Inferior parietal cortex (tissue), 1 donor: ENCODE measurements around the gene ANO6.

Source experiments
- DNase-seq: peaks from one replicate; pipeline ENCODE4 v3.0.0-alpha.2; 2016; ENCODE audit errors: extremely low spot score

Gene ANO6

DNA sequence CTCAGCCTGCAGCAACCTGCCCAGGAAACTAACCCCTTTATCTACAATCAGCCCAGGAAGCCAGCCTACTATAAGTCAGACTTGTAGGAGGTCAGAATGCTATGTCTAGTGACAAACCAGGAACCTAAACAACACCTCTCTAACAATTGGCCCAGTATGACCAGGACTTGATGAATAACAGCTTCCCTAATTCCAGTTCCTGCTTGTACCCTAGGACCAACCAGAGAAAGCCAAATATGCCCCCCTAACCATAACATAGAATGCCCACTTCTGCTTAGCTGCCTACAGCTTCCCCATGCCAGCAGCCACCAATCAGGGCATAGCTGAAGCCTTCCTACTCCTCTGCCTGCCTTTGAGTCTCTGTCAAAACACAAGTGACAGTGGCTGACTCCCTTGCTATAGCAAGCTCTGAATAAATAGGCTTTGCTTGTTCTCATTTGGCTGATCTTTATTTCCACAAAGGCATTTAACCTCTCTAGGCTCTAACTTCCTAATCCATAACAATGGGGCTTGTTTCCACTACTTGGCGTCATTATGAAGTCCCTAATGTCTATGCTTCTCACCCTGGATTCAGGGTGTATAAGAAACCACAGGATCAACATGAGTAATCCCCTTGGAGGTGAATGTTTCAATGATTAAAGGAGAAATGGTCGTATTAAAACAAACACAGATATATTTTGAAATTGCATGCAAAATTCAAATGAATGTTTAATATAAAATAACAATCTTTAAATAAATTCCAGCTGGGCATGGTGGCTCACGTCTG is 220.2 kb downstream of the ANO6 start:
- no peak for DNase-seq

DNA sequence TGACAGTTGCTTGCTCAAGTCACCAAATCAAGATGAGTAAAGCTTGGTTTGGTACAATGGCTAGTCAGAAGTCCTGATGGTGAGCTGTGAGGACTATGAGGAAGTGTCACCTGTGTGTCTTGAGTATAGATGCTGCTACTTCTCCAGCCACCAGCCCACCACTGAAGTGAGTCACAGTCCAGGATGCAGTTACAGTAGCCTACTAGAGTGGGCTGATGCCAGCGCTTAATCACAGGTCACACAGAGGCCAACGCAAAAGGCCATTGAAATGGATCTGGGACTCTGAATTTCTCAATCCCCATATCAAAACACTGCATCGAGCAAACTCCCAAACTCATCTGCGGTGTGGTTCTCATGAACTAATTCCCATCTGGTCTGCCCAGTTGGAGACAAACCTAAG is 223.1 kb downstream of the ANO6 start:
- no peak for DNase-seq

DNA sequence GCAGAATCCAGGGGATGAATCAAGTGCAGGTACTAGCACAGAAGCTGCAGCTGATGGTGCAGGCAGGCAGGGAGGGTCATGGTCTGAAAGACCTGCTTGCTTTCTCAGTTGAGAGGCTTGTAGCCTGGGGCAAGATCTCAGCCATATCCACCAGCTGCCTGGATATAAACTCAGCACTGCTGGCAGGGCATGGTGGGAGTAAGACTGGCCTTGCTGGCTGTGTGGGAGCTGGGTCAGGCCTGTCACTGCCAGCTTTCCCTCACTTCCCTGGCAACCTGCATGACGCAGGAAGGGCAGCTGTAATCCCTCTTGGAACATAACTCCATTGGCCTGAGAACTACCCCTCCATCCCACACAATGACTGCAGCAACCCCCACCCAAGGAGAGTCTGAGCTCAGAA is 230.1 kb downstream of the ANO6 start:
- no peak for DNase-seq

GRCh38 chr12:45458238-45458637 is 242.3 kb downstream of the ANO6 start:
- DNase-seq = no peak

GRCh38 chr12:45458854-45459807 is 243.2 kb downstream of the ANO6 start:
- no peak for DNase-seq

DNA sequence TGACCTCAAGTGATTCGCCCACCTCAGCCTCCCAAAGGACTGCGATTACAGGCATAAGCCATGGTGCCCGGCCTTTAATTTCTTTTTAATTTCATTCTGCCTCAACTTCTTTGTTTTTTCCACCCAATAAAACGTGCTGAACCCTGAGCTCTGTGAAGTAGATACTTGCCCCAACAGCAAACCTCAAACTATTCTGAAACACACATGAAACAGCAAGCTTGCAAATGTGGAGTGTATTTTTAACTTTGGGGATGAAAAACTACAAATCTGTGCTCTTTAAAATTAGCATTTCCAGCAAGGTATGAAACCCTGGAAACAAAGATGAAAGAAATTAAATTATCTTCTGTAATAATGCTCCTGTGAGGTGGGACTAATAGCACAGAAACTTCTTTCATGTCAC is 246.6 kb downstream of the ANO6 start:
- DNase-seq = no peak

DNA sequence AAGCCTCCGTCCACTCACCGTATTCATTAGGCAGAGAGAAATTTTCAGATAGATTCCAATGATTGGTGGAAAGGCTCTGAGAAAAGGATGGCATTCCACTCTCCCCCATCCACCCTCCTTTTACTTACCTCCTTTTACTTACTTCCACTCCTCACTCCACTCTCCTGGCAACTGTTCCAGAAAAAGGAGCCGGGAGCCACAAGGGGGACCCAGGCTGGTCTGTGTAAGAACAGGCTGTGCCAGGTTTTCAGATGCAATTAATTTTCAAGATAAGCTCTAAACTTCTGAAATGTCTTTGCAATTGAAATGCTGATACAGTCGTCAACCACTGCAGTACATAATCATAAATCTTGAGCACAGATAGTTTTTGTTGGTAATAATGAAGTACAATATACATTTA is 248.8 kb downstream of the ANO6 start:
- no peak for DNase-seq

GRCh38 chr12:45468751-45469615 is 253.1 kb downstream of the ANO6 start:
- no peak for DNase-seq

- DNase-seq = no peak
Observed at GRCh38 chr12:45469902-45470301, 254.0 kb downstream of the ANO6 start.

DNA sequence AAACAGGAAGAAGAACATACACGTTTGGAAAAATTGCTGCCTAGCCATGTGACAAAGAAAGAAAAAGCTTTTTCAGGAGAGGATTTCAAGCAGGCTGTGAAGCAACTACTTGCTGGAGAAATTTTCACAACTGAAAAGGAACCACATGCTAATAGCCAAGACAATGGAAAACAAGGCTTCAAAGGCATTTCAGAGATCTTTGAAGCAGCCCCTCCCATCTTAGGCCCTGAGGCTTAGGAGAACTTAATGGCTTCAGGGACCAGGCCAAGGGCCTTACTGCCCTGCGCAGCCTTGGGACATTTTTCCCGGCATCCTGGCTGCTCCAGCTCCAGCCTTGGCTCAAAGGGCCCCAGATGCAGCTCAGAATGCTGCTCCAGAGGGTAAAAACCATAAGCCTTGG is 257.7 kb downstream of the ANO6 start:
- no peak for DNase-seq

DNA sequence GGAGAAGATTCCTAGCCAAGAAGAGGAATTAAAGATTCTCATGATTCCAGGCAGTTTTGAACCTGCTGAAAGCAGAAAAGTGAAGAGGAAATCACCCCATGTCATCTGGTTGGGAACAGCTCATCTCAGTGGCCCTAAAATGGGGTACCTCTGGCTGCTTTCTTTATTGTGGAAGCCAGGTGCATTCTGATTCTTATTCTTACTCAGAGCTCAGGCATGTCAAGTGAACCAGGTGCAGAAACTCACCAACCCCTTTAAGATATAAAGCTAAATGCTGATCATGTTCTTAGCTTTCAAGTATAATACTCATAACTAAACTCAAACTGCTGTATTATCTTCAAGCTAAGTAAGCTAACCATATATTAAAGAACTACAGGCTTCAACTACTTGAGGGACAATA is 259.7 kb downstream of the ANO6 start:
- DNase-seq = no peak

GRCh38 chr12:45477526-45477925 is 261.6 kb downstream of the ANO6 start:
- DNase-seq = no peak

- no peak for DNase-seq
Observed at GRCh38 chr12:45478931-45479330, 263.0 kb downstream of the ANO6 start.

DNA sequence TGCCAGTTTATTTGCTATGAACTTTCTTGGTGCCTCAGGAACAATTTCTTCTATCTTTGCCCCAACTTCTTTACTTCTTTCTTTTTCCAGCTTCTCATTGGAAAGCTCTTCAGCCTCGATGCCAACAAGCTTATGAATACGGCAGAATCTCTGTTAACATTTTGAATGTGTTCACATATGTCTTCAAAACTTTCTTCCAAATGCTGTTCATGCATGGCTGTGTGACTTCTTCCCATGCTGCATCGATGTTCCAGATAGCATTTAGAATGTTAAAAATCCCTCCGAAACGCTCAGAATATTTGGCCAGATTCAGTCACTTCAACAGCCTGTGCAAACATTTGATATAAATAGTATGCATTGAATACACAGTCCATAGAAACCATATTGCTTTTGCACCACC is 265.9 kb downstream of the ANO6 start:
- no peak for DNase-seq

- no peak for DNase-seq
Observed at GRCh38 chr12:45483571-45483970, 267.7 kb downstream of the ANO6 start.
